Measurements from ENCODE around the gene COPS8. TPM values are rescaled to one million over a fixed set of nuclear protein-coding genes. Genes with fewer than 3 reads are reported as not detected.

COPS8 gene
- total RNA-seq, 4 donors from 2014 or later: 59.0 to 88.3 (median 77.7) TPM

DNA sequence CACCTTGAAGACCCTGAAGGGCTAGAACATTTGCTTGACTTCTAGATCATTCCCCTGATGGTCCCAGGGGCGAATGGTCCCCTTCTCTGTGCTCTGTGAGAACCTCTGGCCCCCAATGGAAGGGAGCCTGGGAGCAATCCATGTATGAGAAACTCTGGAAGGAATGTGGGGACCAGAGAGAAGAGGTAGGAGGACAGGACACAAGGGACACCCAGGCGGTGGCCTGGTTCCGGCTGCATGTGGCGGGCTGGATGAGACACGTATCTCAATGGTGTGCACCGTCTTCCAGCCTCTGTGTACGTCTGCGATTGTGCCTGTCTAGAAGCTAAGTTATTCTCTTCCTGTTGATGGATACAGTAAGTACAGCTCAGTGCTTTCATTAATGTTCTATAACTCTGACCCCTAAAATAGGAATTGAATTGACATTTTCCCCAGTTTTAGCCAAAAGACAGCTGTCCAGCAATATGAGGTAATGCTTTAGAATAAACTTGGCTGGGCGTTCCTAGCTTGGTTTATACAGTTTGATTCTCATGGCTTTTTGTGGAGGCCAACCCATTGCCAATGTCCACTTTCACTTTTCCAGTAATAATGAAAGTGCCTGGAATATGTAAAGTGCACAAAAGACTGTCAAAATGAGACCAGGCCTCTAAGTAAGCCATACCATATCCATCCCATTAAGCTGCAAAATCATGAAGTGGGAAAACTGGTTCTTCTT, 30.1 kb upstream of the COPS8 start:
- no peak overlapping the region for H3K4me3 ChIP-seq
- H3K36me3 ChIP-seq: no peaks in the 10 kb centered on the region
- WGBS: 94% methylated on average over 9 of the region's 9 CpGs
- no peaks in the 10 kb centered on the region for H3K9me3 ChIP-seq
- peaks cover 11% of the 10 kb centered on the region for H3K4me1 ChIP-seq
- no peak overlapping the region for H3K27ac ChIP-seq
- TF ChIP-seq CTCF (IDR thresholded peaks at IDR 0.05) (no peak), EP300 (IDR thresholded peaks at IDR 0.05) (no peak), POLR2A (IDR thresholded peaks at IDR 0.05) (no peak), POLR2AphosphoS5 (IDR thresholded peaks at IDR 0.05) (no peak)
- no peaks in the 10 kb centered on the region for H3K27me3 ChIP-seq
- no peak for DNase-seq (ENCODE audit: low spot score in 2 of 2)

- Histone ChIP-seq H3K27ac (no peak overlapping the region), H3K27me3 (no peaks in the 10 kb centered on the region), H3K9me3 (no peaks in the 10 kb centered on the region), H3K36me3 (no peaks in the 10 kb centered on the region), H3K4me1 (peaks cover 14% of the 10 kb centered on the region), H3K4me3 (no peak overlapping the region)
- DNase-seq (ENCODE audit: low spot score in 2 of 2): no peak
- 81% methylated on average over 10 of the region's 11 CpGs for WGBS
- TF ChIP-seq POLR2A (IDR thresholded peaks at IDR 0.05) (no peak), EP300 (IDR thresholded peaks at IDR 0.05) (no peak), POLR2AphosphoS5 (IDR thresholded peaks at IDR 0.05) (no peak), CTCF (IDR thresholded peaks at IDR 0.05) (no peak)
Measured at GRCh38 chr2:237056287-237056875, 29.3 kb upstream of the COPS8 start.

DNA sequence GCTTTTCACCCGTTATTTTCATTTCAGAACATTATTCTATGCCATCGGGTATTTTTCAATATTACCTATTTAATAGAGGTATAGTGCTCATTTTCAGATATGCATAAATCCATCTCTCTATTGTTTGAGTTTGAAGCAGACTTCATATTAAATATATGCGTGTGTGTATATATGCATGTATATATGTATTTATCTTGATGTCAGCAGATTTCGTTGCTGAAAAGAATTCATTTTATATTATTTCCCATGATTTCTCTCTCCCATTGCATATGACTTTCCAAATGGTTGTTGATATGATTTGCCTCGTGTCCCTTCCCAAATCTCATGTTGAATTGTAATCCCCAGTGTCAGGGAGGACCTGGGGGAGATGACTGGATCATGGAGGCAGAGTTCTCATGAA, 28.6 kb upstream of the COPS8 start:
- Histone ChIP-seq H3K4me1 (peaks cover 14% of the 10 kb centered on the region), H3K36me3 (no peaks in the 10 kb centered on the region), H3K4me3 (no peak overlapping the region), H3K9me3 (no peaks in the 10 kb centered on the region), H3K27ac (no peak overlapping the region), H3K27me3 (no peaks in the 10 kb centered on the region)
- 95% methylated on average over 5 of the region's 5 CpGs for WGBS
- TF ChIP-seq POLR2AphosphoS5 (IDR thresholded peaks at IDR 0.05): no peak
- TF ChIP-seq EP300 (IDR thresholded peaks at IDR 0.05): no peak
- no peak for TF ChIP-seq CTCF (IDR thresholded peaks at IDR 0.05)
- TF ChIP-seq POLR2A (IDR thresholded peaks at IDR 0.05): no peak
- DNase-seq (ENCODE audit: low spot score in 2 of 2): no peak

DNA sequence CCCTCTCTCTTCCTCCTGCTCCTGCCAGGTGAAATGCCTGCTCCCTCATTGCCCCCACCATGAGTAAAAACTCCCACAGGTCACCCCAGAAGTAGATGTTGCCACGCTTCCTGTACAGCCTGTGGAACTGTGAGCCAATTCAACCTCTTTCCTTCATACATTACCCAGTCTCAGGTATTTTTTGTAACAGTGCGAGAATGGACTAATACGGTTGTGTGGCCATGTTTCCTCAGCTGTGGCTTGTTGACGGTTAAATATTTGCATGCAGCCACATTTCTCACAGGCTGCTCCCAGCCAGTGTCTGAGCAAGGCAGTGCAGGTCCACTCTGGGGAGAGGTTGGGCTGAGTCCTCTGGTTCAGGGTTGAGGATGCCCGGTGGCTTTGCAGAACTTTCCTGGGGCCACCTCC, 27.8 kb upstream of the COPS8 start:
- no peak for DNase-seq (ENCODE audit: low spot score in 2 of 2)
- H3K4me1 ChIP-seq: peaks cover 14% of the 10 kb centered on the region
- H3K27me3 ChIP-seq: no peaks in the 10 kb centered on the region
- H3K27ac ChIP-seq: no peak overlapping the region
- 85% methylated on average over 5 of the region's 5 CpGs for WGBS
- H3K9me3 ChIP-seq: no peaks in the 10 kb centered on the region
- H3K4me3 ChIP-seq: no peak overlapping the region
- no peaks in the 10 kb centered on the region for H3K36me3 ChIP-seq
- TF ChIP-seq POLR2AphosphoS5 (IDR thresholded peaks at IDR 0.05) (no peak), CTCF (IDR thresholded peaks at IDR 0.05) (no peak)

DNA sequence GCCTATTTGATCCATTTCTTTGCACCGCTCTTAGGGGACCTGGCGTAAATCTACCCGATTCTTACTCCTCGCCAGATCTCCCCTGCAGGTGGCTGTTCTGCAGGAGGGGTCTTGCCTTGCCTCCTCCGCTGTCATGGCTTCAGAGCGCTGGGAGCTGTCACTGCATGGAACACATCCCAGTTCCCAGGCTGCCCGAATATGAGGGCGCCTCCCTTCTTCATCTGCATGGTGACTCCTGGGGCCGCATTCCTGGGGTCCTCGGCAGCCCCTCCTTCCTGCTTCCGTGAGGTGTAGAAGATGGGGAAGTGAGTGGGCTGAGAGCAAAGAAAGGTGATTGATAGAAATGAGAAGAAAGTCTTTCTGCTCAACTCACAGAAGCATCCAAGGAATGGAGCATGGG, 27.3 kb upstream of the COPS8 start:
- no peak for TF ChIP-seq POLR2AphosphoS5 (IDR thresholded peaks at IDR 0.05)
- TF ChIP-seq CTCF (IDR thresholded peaks at IDR 0.05): no peak
- TF ChIP-seq POLR2A (IDR thresholded peaks at IDR 0.05): no peak
- WGBS: 90% methylated on average over 11 of the region's 11 CpGs
- no peak for DNase-seq (ENCODE audit: low spot score in 2 of 2)

More for the DNA sequence above, 27.3 kb upstream of the COPS8 start:
- Histone ChIP-seq H3K36me3 (no peaks in the 10 kb centered on the region), H3K4me1 (peaks cover 14% of the 10 kb centered on the region), H3K9me3 (no peaks in the 10 kb centered on the region), H3K4me3 (no peak overlapping the region), H3K27me3 (no peaks in the 10 kb centered on the region), H3K27ac (no peak overlapping the region)
